ENCODE results near the gene SARS1. TPM values are rescaled to one million over a fixed set of nuclear protein-coding genes. Genes with fewer than 3 reads are reported as not detected.

The SARS1 gene
- total and polyA plus RNA-seq, 2 of the 8 experiments (the other 6 are each of a cell fraction or from before 2014, with no cell fraction given), result 83.1 to 146 TPM

- TF ChIP-seq EZH2 (IDR thresholded peaks at IDR 0.05; ENCODE audit: low read depth, low read length, severe bottlenecking) (no peak), RFX5 (IDR thresholded peaks at IDR 0.05; ENCODE audit: borderline replicate concordance, low read depth, low read length) (no peak), CBX8 (IDR thresholded peaks at IDR 0.05; ENCODE audit: borderline replicate concordance, low read depth, low read length) (no peak)
These were observed 45.1 kb downstream of the SARS1 start (continued) for GRCh38 chr1:109258481-109259466.
